GM12872 (cell line): ENCODE measurements around the gene HSPA14.

Experiments
- CTCF ChIP-seq: IDR thresholded peaks from 3 replicates; pipeline ENCODE4 v1.5.1; 2011; ENCODE audit warnings: low read depth, mild to moderate bottlenecking, low read length, moderate library complexity; ENCODE audit not compliant: insufficient read depth

The HSPA14 gene

GRCh38 chr10:14860791-14861190, 22.7 kb downstream of the HSPA14 start:
- no peak for TF ChIP-seq CTCF

GRCh38 chr10:14873090-14873760, 35.1 kb downstream of the HSPA14 start:
- no peak for TF ChIP-seq CTCF

- no peak for TF ChIP-seq CTCF
Observed at GRCh38 chr10:14875941-14876340, 37.8 kb downstream of the HSPA14 start.

- TF ChIP-seq CTCF = no peak
Observed at GRCh38 chr10:14876764-14877163, 38.7 kb downstream of the HSPA14 start.

GRCh38 chr10:14878266-14879123, 40.4 kb downstream of the HSPA14 start, which contains the start of gene SUV39H2:
TSS of gene SUV39H2 (plus strand) at chr10:14878866. CDS start at chr10:14878889, 23 bp downstream.
- TF ChIP-seq CTCF = no peak

- no peak for TF ChIP-seq CTCF
Observed at GRCh38 chr10:14879124-14879927, 41.2 kb downstream of the HSPA14 start.

- TF ChIP-seq CTCF = no peak
Observed at GRCh38 chr10:14879928-14880193, 41.8 kb downstream of the HSPA14 start.
